ENCODE results near the gene IL19. TPM values are rescaled to one million over a fixed set of nuclear protein-coding genes. Genes with fewer than 3 reads are reported as not detected.

The IL19 gene
- total and polyA plus RNA-seq, 2 donors (not counting 3 experiments of a cell fraction or from before 2014, with no cell fraction given), result not detected

- Histone ChIP-seq H3K79me2 (ENCODE audit: control insufficient read depth, insufficient read depth, low read length) (no peaks in the 10 kb centered on the region), H4K20me1 (replicated peaks; ENCODE audit: control insufficient read depth, extremely low read depth, insufficient read depth, low read length) (no peaks in the 10 kb centered on the region), H3K27me3 (ENCODE audit: control insufficient read depth in 2 of 2, insufficient read depth in 2 of 2, low read length in 2 of 2) (peaks cover 2 to 3% of the 10 kb centered on the region in 2 experiments), H3K36me3 (ENCODE audit: control insufficient read depth in 2 of 2, extremely low read depth in 1 of 2, insufficient read depth in 2 of 2, low read length in 2 of 2) (no peaks in the 10 kb centered on the region), H3K9me1 (replicated peaks; ENCODE audit: control insufficient read depth, extremely low read depth, insufficient read depth, low read length) (no peaks in the 10 kb centered on the region), H2AFZ (ENCODE audit: low read depth, low read length) (no peak overlapping the region), H3K27ac (ENCODE audit: insufficient read depth, low read depth, low read length) (no peak overlapping the region), H3K4me2 (ENCODE audit: insufficient read depth, low read length) (no peak overlapping the region), H3K4me3 (replicated peaks in 1 of 3; ENCODE audit: insufficient read depth in 1 of 3, low read depth in 1 of 3, low read length in 3 of 3) (no peak overlapping the region), H3K9ac (replicated peaks; ENCODE audit: extremely low read depth, insufficient read depth, low read length) (no peak overlapping the region), H3K4me1 (ENCODE audit: control insufficient read depth, extremely low read depth, insufficient read depth, low read length) (no peaks in the 10 kb centered on the region), H3K9me3 (replicated peaks; ENCODE audit: control insufficient read depth, insufficient read depth, low read length) (no peaks in the 10 kb centered on the region)
- intact Hi-C loops (cut with micrococcal nuclease), result no loop called here
- FAIRE-seq (no peak), DNase-seq (ENCODE audit: low read depth, low spot score) (no peak)
- no TSS peak for BruUV-seq (replicated peaks)
- ChIA-PET CTCF (no interaction called here), POLR2A (no interaction called here)
- dilution Hi-C loops (cut with MboI; ENCODE audit: extremely low pct_ligation_motif_present, low sequenced_read_pairs), result no loop called here
- TF ChIP-seq FOS (IDR thresholded peaks at IDR 0.05; ENCODE audit: borderline replicate concordance, insufficient read depth, low read length), result no peak
Observed at GRCh38 chr1:206784471-206784903, 13.9 kb downstream of the IL19 start.

GRCh38 chr1:206785182-206785765, 14.7 kb downstream of the IL19 start:
- Histone ChIP-seq H3K79me2 (ENCODE audit: control insufficient read depth, insufficient read depth, low read length) (no peaks in the 10 kb centered on the region), H3K27me3 (ENCODE audit: control insufficient read depth in 2 of 2, insufficient read depth in 2 of 2, low read length in 2 of 2) (peaks cover 2 to 3% of the 10 kb centered on the region in 2 experiments), H3K9me1 (replicated peaks; ENCODE audit: control insufficient read depth, extremely low read depth, insufficient read depth, low read length) (no peaks in the 10 kb centered on the region), H3K9ac (replicated peaks; ENCODE audit: extremely low read depth, insufficient read depth, low read length) (no peak overlapping the region), H3K36me3 (ENCODE audit: control insufficient read depth in 2 of 2, extremely low read depth in 1 of 2, insufficient read depth in 2 of 2, low read length in 2 of 2) (no peaks in the 10 kb centered on the region), H3K4me3 (replicated peaks in 1 of 3; ENCODE audit: insufficient read depth in 1 of 3, low read depth in 1 of 3, low read length in 3 of 3) (no peak overlapping the region), H2AFZ (ENCODE audit: low read depth, low read length) (no peak overlapping the region), H3K9me3 (replicated peaks; ENCODE audit: control insufficient read depth, insufficient read depth, low read length) (no peaks in the 10 kb centered on the region), H3K4me2 (ENCODE audit: insufficient read depth, low read length) (no peak overlapping the region), H3K4me1 (ENCODE audit: control insufficient read depth, extremely low read depth, insufficient read depth, low read length) (no peaks in the 10 kb centered on the region), H3K27ac (ENCODE audit: insufficient read depth, low read depth, low read length) (no peak overlapping the region), H4K20me1 (replicated peaks; ENCODE audit: control insufficient read depth, extremely low read depth, insufficient read depth, low read length) (no peaks in the 10 kb centered on the region)
- dilution Hi-C loops (cut with MboI; ENCODE audit: extremely low pct_ligation_motif_present, low sequenced_read_pairs) (no loop called here), intact Hi-C loops (cut with micrococcal nuclease) (no loop called here)
- TF ChIP-seq JUN (IDR thresholded peaks at IDR 0.05; ENCODE audit: borderline replicate concordance, insufficient read depth, insufficient read length, low read depth), result no peak
- no peak for TF ChIP-seq CTCF (IDR thresholded peaks at IDR 0.05; ENCODE audit: extremely low read depth in 1 of 2, insufficient read depth in 1 of 2, low read depth in 1 of 2, low read length in 2 of 2)
- no peak for TF ChIP-seq GATA2 (IDR thresholded peaks at IDR 0.05; ENCODE audit: insufficient read depth, insufficient read length, low read depth, low read length)
- no peak for TF ChIP-seq POLR2A (IDR thresholded peaks at IDR 0.05; ENCODE audit: low read depth, low read length)
- TF ChIP-seq FOS (IDR thresholded peaks at IDR 0.05; ENCODE audit: borderline replicate concordance, insufficient read depth, low read length), result no peak
- TF ChIP-seq POLR2AphosphoS5 (IDR thresholded peaks at IDR 0.05; ENCODE audit: insufficient read depth, low read depth, low read length), result no peak
- TF ChIP-seq EZH2 (IDR thresholded peaks at IDR 0.05; ENCODE audit: borderline replicate concordance, low read depth, low read length, severe bottlenecking), result no peak
- TF ChIP-seq MYC (IDR thresholded peaks at IDR 0.05; ENCODE audit: low read depth, low read length), result no peak
- TF ChIP-seq MAX (IDR thresholded peaks at IDR 0.05; ENCODE audit: insufficient read depth, insufficient read length), result no peak
- FAIRE-seq (no peak), DNase-seq (ENCODE audit: low read depth, low spot score) (no peak)
- no TSS peak for BruUV-seq (replicated peaks)
- POLR2A ChIA-PET, result no interaction called here
- CTCF ChIA-PET, result no interaction called here

Measured in endothelial cell of umbilical vein (primary cell).